Activated naive CD8-positive, alpha-beta T cell treated with anti-CD3 and anti-CD28 coated beads, Interleukin-2, amount 50 U/mL, for 24 hours (primary cell): ENCODE data around the gene MIA3.

ENCODE experiments used
- ATAC-seq: fragments of 150-1000 bp; cut with Tn5 transposase; one replicate; pipeline ENCODE4 v1.10.0; 2021
- DNase-seq: peaks from one replicate; pipeline ENCODE4 v3.0.0; 2021
- H3K27ac Mint-ChIP-seq: one replicate; pipeline ENCODE4 v1.8.0; 2021; ENCODE audit warnings: mild to moderate bottlenecking, mixed read lengths
- H3K27me3 Mint-ChIP-seq: one replicate; pipeline ENCODE4 v1.8.0; 2021; ENCODE audit warnings: mixed read lengths
- H3K36me3 Mint-ChIP-seq: one replicate; pipeline ENCODE4 v1.8.0; 2021; ENCODE audit warnings: low read depth, mixed read lengths
- H3K4me1 Mint-ChIP-seq: one replicate; pipeline ENCODE4 v1.8.0; 2021; ENCODE audit warnings: mixed read lengths
- H3K4me3 Mint-ChIP-seq: one replicate; pipeline ENCODE4 v1.8.0; 2021; ENCODE audit warnings: mild to moderate bottlenecking, moderate library complexity, mixed read lengths
- H3K9me3 Mint-ChIP-seq: one replicate; pipeline ENCODE4 v1.8.0; 2021; ENCODE audit warnings: mixed read lengths

MIA3 gene

GRCh38 chr1:222632749-222633148 lies 14.9 kb downstream of the MIA3 start:
- no peaks in the 10 kb centered on the region for H3K9me3 Mint-ChIP-seq
- H3K36me3 Mint-ChIP-seq, result peaks cover 36% of the 10 kb centered on the region
- DNase-seq (no peak), ATAC-seq (no peak)
- no peak overlapping the region for H3K27ac Mint-ChIP-seq
- no peaks in the 10 kb centered on the region for H3K27me3 Mint-ChIP-seq
- peaks cover 7% of the 10 kb centered on the region for H3K4me1 Mint-ChIP-seq
- H3K4me3 Mint-ChIP-seq, result no peak overlapping the region

GRCh38 chr1:222634180-222635013 lies 16.5 kb downstream of the MIA3 start:
- H3K4me3 Mint-ChIP-seq, result no peak overlapping the region
- ATAC-seq (peak; percentile 78), DNase-seq (peak; percentile 63)
- H3K9me3 Mint-ChIP-seq, result no peaks in the 10 kb centered on the region
- H3K27me3 Mint-ChIP-seq, result no peaks in the 10 kb centered on the region
- H3K4me1 Mint-ChIP-seq, result peaks cover 7% of the 10 kb centered on the region
- peaks cover 30% of the 10 kb centered on the region for H3K36me3 Mint-ChIP-seq
- H3K27ac Mint-ChIP-seq, result no peak overlapping the region

GRCh38 chr1:222641269-222641948 lies 23.5 kb downstream of the MIA3 start:
- Mint-ChIP-seq H3K36me3 (peaks cover 10% of the 10 kb centered on the region), H3K27me3 (no peaks in the 10 kb centered on the region), H3K27ac (no peak overlapping the region), H3K4me3 (no peak overlapping the region), H3K9me3 (no peaks in the 10 kb centered on the region), H3K4me1 (peaks cover 21% of the 10 kb centered on the region)
- no peak for DNase-seq
- ATAC-seq, result no peak

GRCh38 chr1:222642468-222642867 lies 24.6 kb downstream of the MIA3 start:
- no peak for ATAC-seq
- no peak for DNase-seq
- Mint-ChIP-seq H3K4me1 (peaks cover 23% of the 10 kb centered on the region), H3K9me3 (no peaks in the 10 kb centered on the region), H3K27ac (peak overlapping the region; percentile 23), H3K4me3 (peak overlapping the region; percentile 7), H3K36me3 (peaks cover 11% of the 10 kb centered on the region), H3K27me3 (no peaks in the 10 kb centered on the region)

GRCh38 chr1:222643606-222643937 lies 25.7 kb downstream of the MIA3 start:
- H3K4me3 Mint-ChIP-seq, result peak overlapping the region; percentile 94
- H3K27ac Mint-ChIP-seq, result peak overlapping the region; percentile 98
- DNase-seq (no peak), ATAC-seq (no peak)
- no peaks in the 10 kb centered on the region for H3K9me3 Mint-ChIP-seq
- peaks cover 9% of the 10 kb centered on the region for H3K36me3 Mint-ChIP-seq
- H3K27me3 Mint-ChIP-seq, result no peaks in the 10 kb centered on the region
- peaks cover 24% of the 10 kb centered on the region for H3K4me1 Mint-ChIP-seq

GRCh38 chr1:222643938-222644635 lies 26.2 kb downstream of the MIA3 start:
- Mint-ChIP-seq H3K36me3 (peaks cover 9% of the 10 kb centered on the region), H3K27ac (peak overlapping the region; percentile 98), H3K9me3 (no peaks in the 10 kb centered on the region), H3K4me1 (peaks cover 26% of the 10 kb centered on the region), H3K27me3 (no peaks in the 10 kb centered on the region), H3K4me3 (peak overlapping the region; percentile 94)
- ATAC-seq, result peak; percentile 99
- DNase-seq, result peak; percentile 96

- DNase-seq (no peak), ATAC-seq (no peak)
- Mint-ChIP-seq H3K27me3 (no peaks in the 10 kb centered on the region), H3K4me1 (peaks cover 26% of the 10 kb centered on the region), H3K9me3 (no peaks in the 10 kb centered on the region), H3K36me3 (peaks cover 8% of the 10 kb centered on the region), H3K27ac (peak overlapping the region; percentile 98), H3K4me3 (peak overlapping the region; percentile 94)
Measured at GRCh38 chr1:222644636-222644980, 26.7 kb downstream of the MIA3 start.

GRCh38 chr1:222652676-222653075 lies 34.8 kb downstream of the MIA3 start:
- Mint-ChIP-seq H3K4me3 (no peak overlapping the region), H3K27ac (no peak overlapping the region), H3K36me3 (peaks cover 70% of the 10 kb centered on the region), H3K9me3 (no peaks in the 10 kb centered on the region), H3K4me1 (peaks cover 60% of the 10 kb centered on the region), H3K27me3 (no peaks in the 10 kb centered on the region)
- ATAC-seq (no peak), DNase-seq (no peak)

- no peaks in the 10 kb centered on the region for H3K27me3 Mint-ChIP-seq
- peak overlapping the region; percentile 6 for H3K4me3 Mint-ChIP-seq
- peak overlapping the region; percentile 88 for H3K27ac Mint-ChIP-seq
- no peaks in the 10 kb centered on the region for H3K9me3 Mint-ChIP-seq
- ATAC-seq (peak; percentile 92), DNase-seq (no peak)
- H3K36me3 Mint-ChIP-seq, result peaks cover 75% of the 10 kb centered on the region
- peaks cover 59% of the 10 kb centered on the region for H3K4me1 Mint-ChIP-seq
Measured at GRCh38 chr1:222653178-222653827, 35.4 kb downstream of the MIA3 start.

GRCh38 chr1:222654849-222655248 lies 37.0 kb downstream of the MIA3 start:
- peaks cover 57% of the 10 kb centered on the region for H3K4me1 Mint-ChIP-seq
- ATAC-seq, result peak; percentile 91
- peak overlapping the region; percentile 41 for H3K4me3 Mint-ChIP-seq
- peaks cover 79% of the 10 kb centered on the region for H3K36me3 Mint-ChIP-seq
- H3K9me3 Mint-ChIP-seq, result no peaks in the 10 kb centered on the region
- DNase-seq, result peak; percentile 59
- H3K27ac Mint-ChIP-seq, result peak overlapping the region; percentile 88
- no peaks in the 10 kb centered on the region for H3K27me3 Mint-ChIP-seq

- no peaks in the 10 kb centered on the region for H3K9me3 Mint-ChIP-seq
- no peak overlapping the region for H3K4me3 Mint-ChIP-seq
- H3K27me3 Mint-ChIP-seq, result no peaks in the 10 kb centered on the region
- no peak overlapping the region for H3K27ac Mint-ChIP-seq
- ATAC-seq, result no peak
- no peak for DNase-seq
- peaks cover 79% of the 10 kb centered on the region for H3K36me3 Mint-ChIP-seq
- H3K4me1 Mint-ChIP-seq, result peaks cover 56% of the 10 kb centered on the region
Measured at GRCh38 chr1:222656391-222657155, 38.7 kb downstream of the MIA3 start.

- H3K27me3 Mint-ChIP-seq, result no peaks in the 10 kb centered on the region
- H3K4me1 Mint-ChIP-seq, result peaks cover 50% of the 10 kb centered on the region
- H3K27ac Mint-ChIP-seq, result no peak overlapping the region
- DNase-seq (no peak), ATAC-seq (no peak)
- H3K36me3 Mint-ChIP-seq, result peaks cover 73% of the 10 kb centered on the region
- H3K4me3 Mint-ChIP-seq, result no peak overlapping the region
- no peaks in the 10 kb centered on the region for H3K9me3 Mint-ChIP-seq
Measured at GRCh38 chr1:222657899-222658298, 40.0 kb downstream of the MIA3 start.

- DNase-seq, result no peak
- H3K9me3 Mint-ChIP-seq, result no peaks in the 10 kb centered on the region
- no peak overlapping the region for H3K4me3 Mint-ChIP-seq
- no peak overlapping the region for H3K27ac Mint-ChIP-seq
- H3K36me3 Mint-ChIP-seq, result peaks cover 58% of the 10 kb centered on the region
- peaks cover 9% of the 10 kb centered on the region for H3K4me1 Mint-ChIP-seq
- no peak for ATAC-seq
- no peaks in the 10 kb centered on the region for H3K27me3 Mint-ChIP-seq
Measured at GRCh38 chr1:222663431-222663934, 45.6 kb downstream of the MIA3 start.

GRCh38 chr1:222665964-222666363 lies 48.1 kb downstream of the MIA3 start:
- no peak for DNase-seq
- Mint-ChIP-seq H3K4me3 (no peak overlapping the region), H3K27me3 (no peaks in the 10 kb centered on the region), H3K27ac (no peak overlapping the region), H3K4me1 (peaks cover 21% of the 10 kb centered on the region), H3K9me3 (no peaks in the 10 kb centered on the region), H3K36me3 (peaks cover 57% of the 10 kb centered on the region)
- no peak for ATAC-seq
